GM18517 (cell line): ENCODE measurements around the gene PYCARD.
"Not testable (repeated sequence)": the region's sequence is repeated elsewhere in the genome, so short reads cannot be mapped to it uniquely, and the experiment has no call there.

Experiments
- ATAC-seq: cut with Tn5 transposase; IDR thresholded peaks from one replicate; pipeline ENCODE4 v1.9.1; 2021; ENCODE audit warnings: mild to moderate bottlenecking, moderate library complexity; ENCODE audit not compliant: unreplicated experiment

The PYCARD gene

GRCh38 chr16:31202414-31203375 is at the start of gene PYCARD:
PYCARD (minus strand) TSS chr16:31202760; CDS start chr16:31202690, 70 bp downstream.
- no peak for ATAC-seq

- ATAC-seq = no peak
These were observed 48.9 kb upstream of the PYCARD start for GRCh38 chr16:31251435-31251834.

- ATAC-seq = no peak
These were observed 48.3 kb upstream of the PYCARD start for GRCh38 chr16:31250782-31251384.

GRCh38 chr16:31248344-31248743 is 45.8 kb upstream of the PYCARD start:
- ATAC-seq = no peak

- ATAC-seq = no peak
These were observed 43.7 kb upstream of the PYCARD start for GRCh38 chr16:31246296-31246695.

- not testable (repeated sequence) for ATAC-seq
These were observed 43.0 kb upstream of the PYCARD start for GRCh38 chr16:31245598-31245997.

GRCh38 chr16:31243734-31244670 is 41.4 kb upstream of the PYCARD start:
- ATAC-seq = no peak

- ATAC-seq = no peak
These were observed 39.6 kb upstream of the PYCARD start for GRCh38 chr16:31242206-31242605.

- ATAC-seq = no peak
These were observed 35.5 kb upstream of the PYCARD start for GRCh38 chr16:31238041-31238440.

- ATAC-seq = no peak
These were observed 26.9 kb upstream of the PYCARD start for GRCh38 chr16:31229501-31229900.

GRCh38 chr16:31228206-31228605 is 25.6 kb upstream of the PYCARD start:
- ATAC-seq = no peak

- no peak for ATAC-seq
These were observed 22.6 kb upstream of the PYCARD start for GRCh38 chr16:31225193-31225592.

- ATAC-seq = no peak
These were observed 21.8 kb upstream of the PYCARD start for GRCh38 chr16:31224092-31224955.

- ATAC-seq = no peak
These were observed 20.5 kb upstream of the PYCARD start for GRCh38 chr16:31223044-31223443.

GRCh38 chr16:31221357-31222160 is 19.0 kb upstream of the PYCARD start:
- ATAC-seq = no peak

GRCh38 chr16:31219154-31219741 is 16.7 kb upstream of the PYCARD start:
- no peak for ATAC-seq

- no peak for ATAC-seq
These were observed 14.6 kb upstream of the PYCARD start for GRCh38 chr16:31217136-31217530.

GRCh38 chr16:31216422-31217135 is 14.0 kb upstream of the PYCARD start, which contains the start of gene PYDC1:
PYDC1 (minus strand) TSS chr16:31217135; CDS start chr16:31217028, 107 bp downstream.
- ATAC-seq = no peak
